Measurements from ENCODE around the gene WDR70. TPM values are rescaled to one million over a fixed set of nuclear protein-coding genes. Genes with fewer than 3 reads are reported as not detected.

Gene WDR70
- total RNA-seq, 1 experiment from 2014 or later: 55.2 TPM

- TF ChIP-seq EZH2 (IDR thresholded peaks at IDR 0.05; ENCODE audit: borderline replicate concordance, low read depth, low read length, poor library complexity, severe bottlenecking) (no peak), CTCF (conservative IDR thresholded peaks at IDR 0.05; ENCODE audit: low read depth, low read length) (no peak)
- BruUV-seq (replicated peaks): no TSS peak
- POLR2A ChIA-PET (ENCODE audit: low non-redundant PET): no interaction called here
- Histone ChIP-seq H3K9me3 (ENCODE audit: low read depth, low read length, poor library complexity, severe bottlenecking) (peaks cover 10% of the 10 kb centered on the region), H3K36me3 (ENCODE audit: insufficient read depth, low read length, poor library complexity, severe bottlenecking) (no peaks in the 10 kb centered on the region), H3K4me1 (ENCODE audit: insufficient read depth, low read length, poor library complexity, severe bottlenecking) (no peaks in the 10 kb centered on the region), H3K27ac (ENCODE audit: low read depth, low read length, poor library complexity, severe bottlenecking) (no peak overlapping the region), H3K4me3 (ENCODE audit: low read depth, low read length, poor library complexity, severe bottlenecking) (no peak overlapping the region), H3K27me3 (replicated peaks; ENCODE audit: insufficient read depth, low read depth, low read length, poor library complexity) (no peaks in the 10 kb centered on the region)
- DNase-seq (ENCODE audit: low spot score): no peak
- intact Hi-C loops (cut with micrococcal nuclease; ENCODE audit: unreplicated experiment): loop anchor here (10.0 kb wide), 1 partner anchor 61 kb away; no protein-coding TSS in a partner anchor
- CTCF ChIA-PET: no interaction called here
Observed at GRCh38 chr5:37604290-37604689, 225.2 kb downstream of the WDR70 start.

GRCh38 chr5:37606148-37606547 is 227.0 kb downstream of the WDR70 start:
- CTCF ChIA-PET: no interaction called here
- BruUV-seq (replicated peaks): no TSS peak

GRCh38 chr5:37606632-37607248 is 227.6 kb downstream of the WDR70 start:
- Histone ChIP-seq H3K9me3 (ENCODE audit: low read depth, low read length, poor library complexity, severe bottlenecking) (no peaks in the 10 kb centered on the region), H3K4me3 (ENCODE audit: low read depth, low read length, poor library complexity, severe bottlenecking) (no peak overlapping the region), H3K27ac (ENCODE audit: low read depth, low read length, poor library complexity, severe bottlenecking) (no peak overlapping the region), H3K27me3 (replicated peaks; ENCODE audit: insufficient read depth, low read depth, low read length, poor library complexity) (no peaks in the 10 kb centered on the region), H3K36me3 (ENCODE audit: insufficient read depth, low read length, poor library complexity, severe bottlenecking) (no peaks in the 10 kb centered on the region), H3K4me1 (ENCODE audit: insufficient read depth, low read length, poor library complexity, severe bottlenecking) (no peaks in the 10 kb centered on the region)
- BruUV-seq (replicated peaks): no TSS peak
- DNase-seq (ENCODE audit: low spot score): no peak
- TF ChIP-seq EZH2 (IDR thresholded peaks at IDR 0.05; ENCODE audit: borderline replicate concordance, low read depth, low read length, poor library complexity, severe bottlenecking): no peak
- no peak for TF ChIP-seq CTCF (conservative IDR thresholded peaks at IDR 0.05; ENCODE audit: low read depth, low read length)
- intact Hi-C loops (cut with micrococcal nuclease; ENCODE audit: unreplicated experiment): loop anchor here (10.0 kb wide), 1 partner anchor 58 kb away; no protein-coding TSS in a partner anchor
- CTCF ChIA-PET: no interaction called here
- POLR2A ChIA-PET (ENCODE audit: low non-redundant PET): interaction anchor here (0.6 kb wide), 1 partner anchor 241 kb away, joined by 5 read pairs; no protein-coding TSS in a partner anchor

More at GRCh38 chr5:37606148-37606547, 227.0 kb downstream of the WDR70 start:
- intact Hi-C loops (cut with micrococcal nuclease; ENCODE audit: unreplicated experiment): loop anchor here (10.0 kb wide), 1 partner anchor 59 kb away; no protein-coding TSS in a partner anchor
- Histone ChIP-seq H3K27me3 (replicated peaks; ENCODE audit: insufficient read depth, low read depth, low read length, poor library complexity) (no peaks in the 10 kb centered on the region), H3K4me1 (ENCODE audit: insufficient read depth, low read length, poor library complexity, severe bottlenecking) (no peaks in the 10 kb centered on the region), H3K27ac (ENCODE audit: low read depth, low read length, poor library complexity, severe bottlenecking) (no peak overlapping the region), H3K36me3 (ENCODE audit: insufficient read depth, low read length, poor library complexity, severe bottlenecking) (no peaks in the 10 kb centered on the region), H3K4me3 (ENCODE audit: low read depth, low read length, poor library complexity, severe bottlenecking) (no peak overlapping the region), H3K9me3 (ENCODE audit: low read depth, low read length, poor library complexity, severe bottlenecking) (peaks cover 5% of the 10 kb centered on the region)
- POLR2A ChIA-PET (ENCODE audit: low non-redundant PET): no interaction called here
- no peak for DNase-seq (ENCODE audit: low spot score)
- no peak for TF ChIP-seq CTCF (conservative IDR thresholded peaks at IDR 0.05; ENCODE audit: low read depth, low read length)
- no peak for TF ChIP-seq EZH2 (IDR thresholded peaks at IDR 0.05; ENCODE audit: borderline replicate concordance, low read depth, low read length, poor library complexity, severe bottlenecking)
